B cell (primary cell): ENCODE data around the gene LY9. TPM values are rescaled to one million over a fixed set of nuclear protein-coding genes. Genes with fewer than 3 reads are reported as not detected.

Source experiments
- ATAC-seq: fragments of 200-7000 bp; cut with Tn5 transposase; one replicate; pipeline ENCODE4 v1.10.0; 2021; ENCODE audit warnings: low read depth, mild to moderate bottlenecking, moderate number of reproducible peaks, moderate library complexity
- CTCF ChIA-PET: fragments of 350-600 bp; sonication (Branson Sonifier 250); formaldehyde crosslinking; loops from one replicate; lab custom pipeline; 2021; ENCODE audit warnings: antibody characterized with exemption, inconsistent platforms; lab: Charles Lee
- POLR2A ChIA-PET: fragments of 350-600 bp; sonication (Branson Sonifier 250); formaldehyde crosslinking; loops from one replicate; lab custom pipeline; 2021; ENCODE audit warnings: antibody characterized with exemption; lab: Charles Lee
- DNase-seq: peaks from one replicate; pipeline ENCODE4 v3.0.0; 2013
- H2AFZ ChIP-seq: 2 replicates; pipeline ENCODE4 v1.6.1; 2012; ENCODE audit warnings: mild to moderate bottlenecking, low read depth, low read length; ENCODE audit not compliant: insufficient read depth, poor library complexity, severe bottlenecking
- H3K27ac ChIP-seq, 2 donors: 1 replicate in 1 of 2; 2 replicates in 1 of 2; pipeline ENCODE4 v1.5.1; 2012 to 2013; ENCODE audit warnings: low read length in 2 of 2, mild to moderate bottlenecking in 2 of 2, moderate library complexity in 1 of 2
- H3K27me3 ChIP-seq, 4 experiments: fragments of 200-600 bp in 1 of 4; sonication (generic) in 1 of 4; replicated peaks in 1 of 4; 1 replicate in 2 of 4; 2 replicates in 2 of 4; pipeline versions ENCODE4 v1.6.1 to v1.7.0; 2013 to 2016; ENCODE audit warnings: low read length in 3 of 4, mild to moderate bottlenecking in 2 of 4, mixed read lengths in 1 of 4, moderate library complexity in 1 of 4; ENCODE audit not compliant: insufficient read depth in 4 of 4, control insufficient read depth in 3 of 4; ENCODE audit errors: control extremely low read depth in 1 of 4
- H3K36me3 ChIP-seq, 2 experiments: replicated peaks in 1 of 2; 1 replicate in 1 of 2; 2 replicates in 1 of 2; pipeline versions ENCODE4 v1.6.1 to v1.7.1; 2013; ENCODE audit warnings: low read length in 1 of 2; ENCODE audit not compliant: insufficient read depth in 2 of 2, control insufficient read depth in 1 of 2; ENCODE audit errors: control extremely low read depth in 1 of 2, extremely low read depth in 1 of 2
- H3K4me1 ChIP-seq, 2 donors: fragments of 200-600 bp in 1 of 2; sonication (generic) in 1 of 2; 1 replicate in 1 of 2; 2 replicates in 1 of 2; pipeline versions ENCODE4 v1.5.1 to v1.6.1; 2013 to 2017; ENCODE audit warnings: low read length in 2 of 2; ENCODE audit not compliant: control insufficient read depth in 2 of 2, insufficient read depth in 2 of 2
- H3K4me2 ChIP-seq: replicated peaks from 2 replicates; pipeline ENCODE3; 2012; ENCODE audit warnings: mild to moderate bottlenecking, low read depth, low read length; ENCODE audit not compliant: poor library complexity, severe bottlenecking
- H3K4me3 ChIP-seq, 5 experiments: fragments of 200-600 bp in 1 of 5; sonication (generic) in 1 of 5; 1 replicate in 3 of 5; 2 replicates in 2 of 5; pipeline versions ENCODE4 v1.5.1 to v1.7.0; 2011 to 2016; ENCODE audit warnings: low read length in 4 of 5, mild to moderate bottlenecking in 4 of 5, low read depth in 2 of 5, control low read depth in 1 of 5, moderate library complexity in 1 of 5; ENCODE audit not compliant: insufficient read depth in 1 of 5; ENCODE audit errors: control extremely low read depth in 1 of 5, extremely low read depth in 1 of 5
- H3K79me2 ChIP-seq: fragments of 200-600 bp; sonication (generic); one replicate; pipeline ENCODE4 v1.6.0; 2016; ENCODE audit warnings: low read length; ENCODE audit not compliant: control insufficient read depth, insufficient read depth
- H3K9ac ChIP-seq: fragments of 200-600 bp; sonication (generic); 2 replicates; pipeline ENCODE4 v1.6.1; 2017; ENCODE audit warnings: mild to moderate bottlenecking, low read length, moderate library complexity
- H3K9me3 ChIP-seq, 3 donors: one replicate each; pipeline versions ENCODE4 v1.6.1 to v1.7.1; 2013; ENCODE audit warnings: low read length in 2 of 3; ENCODE audit not compliant: control insufficient read depth in 2 of 3, insufficient read depth in 1 of 3; ENCODE audit errors: control extremely low read depth in 1 of 3
- H4K20me1 ChIP-seq: 2 replicates; pipeline ENCODE4 v1.6.0; 2012; ENCODE audit warnings: mild to moderate bottlenecking, low read length; ENCODE audit not compliant: insufficient read depth, control insufficient read depth, poor library complexity, severe bottlenecking
- H3K27ac Mint-ChIP-seq: one replicate; pipeline ENCODE4 v1.8.0; 2021; ENCODE audit warnings: mixed read lengths
- H3K27me3 Mint-ChIP-seq: one replicate; pipeline ENCODE4 v1.8.0; 2021; ENCODE audit warnings: mixed read lengths
- H3K4me1 Mint-ChIP-seq: one replicate; pipeline ENCODE4 v1.8.0; 2021; ENCODE audit warnings: mixed read lengths
- H3K4me3 Mint-ChIP-seq: one replicate; pipeline ENCODE4 v1.8.0; 2021; ENCODE audit warnings: mixed read lengths
- H3K9me3 Mint-ChIP-seq: one replicate; pipeline ENCODE4 v1.8.0; 2022; ENCODE audit warnings: mixed read lengths; ENCODE audit not compliant: insufficient read depth
- CTCF ChIP-seq: fragments of 200-600 bp; IDR thresholded peaks from one replicate; pipeline ENCODE4 v1.8.0; 2022; ENCODE audit warnings: antibody characterized with exemption, mild to moderate bottlenecking
- EZH2 ChIP-seq: IDR thresholded peaks from 2 replicates; pipeline ENCODE4 v1.6.1; 2012; ENCODE audit warnings: borderline replicate concordance, low read depth, mild to moderate bottlenecking, moderate library complexity, low read length; ENCODE audit not compliant: insufficient read depth, poor library complexity, severe bottlenecking
- WGBS: methylation state at CpG from one replicate; pipeline ENCODE4 v1.1.5; 2013; ENCODE audit warnings: missing lambda C conversion rate; ENCODE audit not compliant: insufficient coverage; 5-methylcytosine and 5-hydroxymethylcytosine counted together
- intact Hi-C: fragments of 100-400 bp; cut with micrococcal nuclease; formaldehyde crosslinking; loops from one replicate; pipeline ENCODE4 v1.10.0; 2022
- polyA plus RNA-seq: library from polyadenylated mRNA; depleted of rRNA; stranded (reverse); fragments of >200 nt; gene quantifications from 2 replicates; pipeline ENCODE4 v1.2.3, GENCODE V29; 2012
- total RNA-seq, 2 donors: library from RNA; stranded (reverse); fragments of 120-200 nt in 1 of 2; gene quantifications; 1 replicate in 1 of 2; 2 replicates in 1 of 2; pipeline versions ENCODE4 v1.2.3 to v1.2.4, GENCODE V29; 2013 to 2022

Gene LY9
- total and polyA plus RNA-seq, 2 donors (not counting 1 experiment from before 2014, with no cell fraction given): 252 to 365 TPM

GRCh38 chr1:160761046-160761445, 34.9 kb upstream of the LY9 start:
- H3K79me2 ChIP-seq: no peaks in the 10 kb centered on the region
- no peak overlapping the region for H3K4me2 ChIP-seq
- no peak overlapping the region for H3K27ac ChIP-seq
- Mint-ChIP-seq H3K4me3 (no peak overlapping the region), H3K27ac (no peak overlapping the region), H3K4me1 (no peaks in the 10 kb centered on the region), H3K27me3 (no peaks in the 10 kb centered on the region), H3K9me3 (no peaks in the 10 kb centered on the region)
- no peaks in the 10 kb centered on the region for H4K20me1 ChIP-seq
- no peaks in the 10 kb centered on the region for H3K27me3 ChIP-seq
- DNase-seq (no peak), ATAC-seq (no peak)
- H3K9ac ChIP-seq: no peak overlapping the region
- H3K9me3 ChIP-seq: peaks cover 0 to 1% (median 0%) of the 10 kb centered on the region in 3 donors
- intact Hi-C loops: no loop called here
- no peak overlapping the region for H2AFZ ChIP-seq
- H3K4me1 ChIP-seq: no peaks in the 10 kb centered on the region
- no peaks in the 10 kb centered on the region for H3K36me3 ChIP-seq
- ChIA-PET CTCF (interaction anchor here (1.1 kb wide), 1 partner anchor 9 kb away, joined by 3 read pairs; no protein-coding TSS in a partner anchor), POLR2A (no interaction called here)
- TF ChIP-seq CTCF: no peak
- WGBS: 100% methylated on average over 1 of the region's 4 CpGs
- H3K4me3 ChIP-seq: no peak overlapping the region

GRCh38 chr1:160761886-160762285, 34.1 kb upstream of the LY9 start:
- no peak overlapping the region for H3K27ac Mint-ChIP-seq
- ChIA-PET POLR2A (no interaction called here), CTCF (interaction anchor here (1.1 kb wide), 3 partner anchors 9 to 19 kb away, joined by 3 to 7 read pairs (median 3); no protein-coding TSS in a partner anchor)
- Histone ChIP-seq H4K20me1 (no peaks in the 10 kb centered on the region), H3K9ac (no peak overlapping the region), H3K4me1 (peaks cover 0 to under 1% of the 10 kb centered on the region in 2 donors), H2AFZ (no peak overlapping the region), H3K4me3 (no peak overlapping the region), H3K79me2 (no peaks in the 10 kb centered on the region), H3K9me3 (peaks cover 0 to 1% (median 0%) of the 10 kb centered on the region in 3 donors), H3K4me2 (no peak overlapping the region), H3K36me3 (no peaks in the 10 kb centered on the region), H3K27me3 (no peaks in the 10 kb centered on the region), H3K27ac (no peak overlapping the region)
- no peak for ATAC-seq
- peaks cover 4% of the 10 kb centered on the region for H3K4me1 Mint-ChIP-seq
- WGBS: 100% methylated on average over 2 of the region's 2 CpGs
- no peak for TF ChIP-seq CTCF
- TF ChIP-seq EZH2: no peak
- DNase-seq: no peak
- intact Hi-C loops: no loop called here
- H3K27me3 Mint-ChIP-seq: no peaks in the 10 kb centered on the region
- H3K4me3 Mint-ChIP-seq: no peak overlapping the region
- no peaks in the 10 kb centered on the region for H3K9me3 Mint-ChIP-seq
